ENCODE measurements around the gene RAPGEF1.

Gene RAPGEF1

GRCh38 chr9:131546336-131547084 lies 193.4 kb downstream of the RAPGEF1 start:
- no peaks in the 10 kb centered on the region for H4K20me1 ChIP-seq
- TF ChIP-seq Cebpa-rat (IDR thresholded peaks at IDR 0.05), result no peak
- no peak overlapping the region for H3K27ac ChIP-seq
- H3K27me3 ChIP-seq, result peaks cover 35 to 55% (median 46%) of the 10 kb centered on the region in 11 experiments
- peaks cover 43 to 66% (median 58%) of the 10 kb centered on the region in 11 experiments for H3K9me3 ChIP-seq (replicated peaks in 1 of 11)
- no peak overlapping the region for H3K4me2 ChIP-seq
- no peaks in the 10 kb centered on the region for H3K4me1 ChIP-seq
- H3K36me3 ChIP-seq, result peaks cover 0 to 8% (median 0%) of the 10 kb centered on the region in 11 experiments; a peak in 2 of 22 replicates
- no peak overlapping the region for H3K9ac ChIP-seq
- H3K4me3 ChIP-seq, result no peak overlapping the region; a peak in 1 of 20 replicates

GRCh38 chr9:131545786-131546335 lies 194.0 kb downstream of the RAPGEF1 start:
- Histone ChIP-seq H3K36me3 (peaks cover 0 to 8% (median 0%) of the 10 kb centered on the region in 11 experiments; a peak in 2 of 22 replicates), H3K4me1 (no peaks in the 10 kb centered on the region), H3K9ac (no peak overlapping the region), H3K27ac (no peak overlapping the region), H3K9me3 (replicated peaks in 1 of 11) (peaks cover 43 to 66% (median 58%) of the 10 kb centered on the region in 11 experiments), H3K4me2 (no peak overlapping the region), H3K27me3 (peaks cover 35 to 55% (median 46%) of the 10 kb centered on the region in 11 experiments), H3K4me3 (no peak overlapping the region; a peak in 1 of 20 replicates), H4K20me1 (no peaks in the 10 kb centered on the region)
- TF ChIP-seq Cebpa-rat (IDR thresholded peaks at IDR 0.05), result no peak

GRCh38 chr9:131545003-131545785 lies 194.7 kb downstream of the RAPGEF1 start, which contains the start of gene PRRT1B:
Gene PRRT1B, plus strand, starts transcription at chr9:131545523. Its CDS starts 93 bp downstream, at chr9:131545616.
- H3K4me1 ChIP-seq, result no peaks in the 10 kb centered on the region
- H3K9ac ChIP-seq, result no peak within 1 kb of the TSS
- peaks cover 35 to 55% (median 46%) of the 10 kb centered on the region in 11 experiments for H3K27me3 ChIP-seq
- no peak within 1 kb of the TSS; a peak in 1 of 20 replicates for H3K4me3 ChIP-seq
- H4K20me1 ChIP-seq, result no peaks in the 10 kb centered on the region
- peaks cover 0 to 8% (median 0%) of the 10 kb centered on the region in 11 experiments; a peak in 2 of 22 replicates for H3K36me3 ChIP-seq
- H3K9me3 ChIP-seq (replicated peaks in 1 of 11), result peaks cover 43 to 66% (median 58%) of the 10 kb centered on the region in 11 experiments
- no peak for TF ChIP-seq Cebpa-rat (IDR thresholded peaks at IDR 0.05)
- H3K27ac ChIP-seq, result no peak within 1 kb of the TSS
- no peak within 1 kb of the TSS for H3K4me2 ChIP-seq

- 0 out of 20 replicates have a peak overlapping the region, but pooled peaks of 1 of the 10 experiments have one; percentile 10 for H3K4me3 ChIP-seq
- H3K4me2 ChIP-seq, result no peak overlapping the region
- H3K9ac ChIP-seq, result no peak overlapping the region
- H3K27me3 ChIP-seq, result peaks cover 31 to 42% (median 39%) of the 10 kb centered on the region in 11 experiments
- H4K20me1 ChIP-seq, result no peaks in the 10 kb centered on the region
- H3K27ac ChIP-seq, result no peak overlapping the region
- peaks cover 43 to 58% (median 52%) of the 10 kb centered on the region in 11 experiments for H3K9me3 ChIP-seq (replicated peaks in 1 of 11)
- TF ChIP-seq Cebpa-rat (IDR thresholded peaks at IDR 0.05), result no peak
- peaks cover 0 to 8% (median 0%) of the 10 kb centered on the region in 11 experiments; a peak in 2 of 22 replicates for H3K36me3 ChIP-seq
- peaks cover 0 to 11% (median 9%) of the 10 kb centered on the region in 10 experiments; a peak in 12 of 20 replicates for H3K4me1 ChIP-seq
These were observed 196.7 kb downstream of the RAPGEF1 start for GRCh38 chr9:131543141-131543540.

- Histone ChIP-seq H3K27me3 (peaks cover 0 to 5% (median under 1%) of the 10 kb centered on the region in 11 experiments; a peak in 6 of 22 replicates), H3K4me1 (peaks cover 10 to 28% (median 23%) of the 10 kb centered on the region in 10 experiments), H3K9me3 (replicated peaks in 1 of 11) (peaks cover 23 to 35% (median 31%) of the 10 kb centered on the region in 11 experiments), H4K20me1 (no peaks in the 10 kb centered on the region), H3K4me3 (no peak overlapping the region), H3K9ac (no peak overlapping the region), H3K27ac (no peak overlapping the region), H3K4me2 (peak overlapping the region in 7 of 11 experiments; percentile 9 to 52 (median 35); a peak in 10 of 22 replicates), H3K36me3 (peaks cover 0 to 8% (median 0%) of the 10 kb centered on the region in 11 experiments; a peak in 2 of 22 replicates)
- no peak for TF ChIP-seq Cebpa-rat (IDR thresholded peaks at IDR 0.05)
These were observed 200.5 kb downstream of the RAPGEF1 start for GRCh38 chr9:131539223-131539923.

GRCh38 chr9:131537946-131538345 lies 201.9 kb downstream of the RAPGEF1 start:
- no peak for TF ChIP-seq Cebpa-rat (IDR thresholded peaks at IDR 0.05)
- Histone ChIP-seq H3K27ac (no peak overlapping the region), H3K9me3 (replicated peaks in 1 of 11) (peaks cover 9 to 21% (median 17%) of the 10 kb centered on the region in 11 experiments), H4K20me1 (no peaks in the 10 kb centered on the region), H3K4me1 (peaks cover 13 to 42% (median 32%) of the 10 kb centered on the region in 10 experiments), H3K4me2 (no peak overlapping the region), H3K36me3 (no peaks in the 10 kb centered on the region), H3K9ac (no peak overlapping the region), H3K4me3 (no peak overlapping the region), H3K27me3 (no peaks in the 10 kb centered on the region)

GRCh38 chr9:131534721-131535237 lies 205.1 kb downstream of the RAPGEF1 start:
- no peak overlapping the region; a peak in 1 of 22 replicates for H3K27ac ChIP-seq
- no peaks in the 10 kb centered on the region for H3K27me3 ChIP-seq
- peaks cover 20 to 59% (median 45%) of the 10 kb centered on the region in 10 experiments for H3K4me1 ChIP-seq
- H3K4me3 ChIP-seq, result no peak overlapping the region; a peak in 1 of 20 replicates
- H3K9me3 ChIP-seq (replicated peaks in 1 of 11), result peaks cover 0 to 7% (median 7%) of the 10 kb centered on the region in 11 experiments; a peak in 10 of 22 replicates
- peak overlapping the region; percentile 59 to 86 (median 80) for H3K4me2 ChIP-seq
- peaks cover 0 to 8% (median 4%) of the 10 kb centered on the region in 11 experiments; a peak in 8 of 22 replicates for H4K20me1 ChIP-seq
- peak overlapping the region in 4 of 11 experiments; percentile 16 to 32 (median 22); a peak in 5 of 22 replicates for H3K9ac ChIP-seq
- TF ChIP-seq Cebpa-rat (IDR thresholded peaks at IDR 0.05), result no peak
- H3K36me3 ChIP-seq, result peaks cover 0 to 4% (median 2%) of the 10 kb centered on the region in 11 experiments; a peak in 12 of 22 replicates
